Activated CD8-positive, alpha-beta memory T cell treated with anti-CD3 and anti-CD28 coated beads, Interleukin-2, amount 50 U/mL, for 4 hours (primary cell): ENCODE data around the gene SLIT2.

ENCODE experiments used
- DNase-seq: peaks from one replicate; pipeline ENCODE4 v3.0.0-alpha.2; 2020

SLIT2 gene

DNA sequence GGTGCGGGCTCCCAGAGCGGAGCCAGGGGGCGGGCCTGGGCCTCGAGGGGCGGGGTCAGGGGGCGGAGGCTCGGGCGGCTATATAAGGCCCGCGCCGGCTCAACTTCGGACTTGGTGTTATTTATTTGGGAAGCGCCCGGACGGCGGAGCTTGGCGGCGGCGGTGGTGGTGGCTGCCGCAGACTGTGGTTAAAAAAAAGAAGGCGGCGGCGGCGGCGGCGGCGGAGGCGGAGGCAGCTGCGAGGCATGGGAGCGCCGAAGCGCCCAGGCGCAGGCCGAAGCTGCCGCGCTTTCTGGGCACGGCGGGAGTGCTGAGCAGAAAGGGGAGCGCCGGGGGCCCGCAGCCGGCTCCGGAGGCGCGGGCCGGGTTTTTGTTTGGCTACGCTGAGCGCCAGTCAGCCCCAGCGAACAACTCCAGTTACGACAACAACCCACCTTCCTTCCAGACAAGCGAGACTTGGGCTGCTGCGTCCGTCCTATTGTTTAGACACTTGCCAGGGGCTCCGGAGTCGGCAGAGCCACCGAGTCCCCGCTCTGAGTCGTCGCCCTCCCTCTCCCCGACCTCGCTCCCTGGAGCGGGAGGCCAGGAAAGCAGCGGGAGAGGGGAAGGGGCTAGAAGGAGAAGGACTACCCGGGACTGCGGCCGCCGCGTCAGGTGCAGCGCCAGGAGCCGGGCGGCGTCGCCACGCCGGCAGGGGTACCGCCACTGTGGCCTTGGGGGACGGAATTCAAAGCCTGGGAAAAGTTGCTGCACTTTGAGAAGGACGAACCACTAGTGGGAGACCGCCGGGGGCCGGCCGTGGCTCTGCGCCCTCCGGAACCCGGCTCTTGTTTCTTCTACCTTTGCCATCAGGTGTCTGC lies at the start of gene SLIT2:
Gene SLIT2 (plus strand): TSS at position 110 of the 860 bp plus-strand sequence. CDS start 1,911 bp downstream, outside the sequence.
- DNase-seq, result peak; percentile 11

DNA sequence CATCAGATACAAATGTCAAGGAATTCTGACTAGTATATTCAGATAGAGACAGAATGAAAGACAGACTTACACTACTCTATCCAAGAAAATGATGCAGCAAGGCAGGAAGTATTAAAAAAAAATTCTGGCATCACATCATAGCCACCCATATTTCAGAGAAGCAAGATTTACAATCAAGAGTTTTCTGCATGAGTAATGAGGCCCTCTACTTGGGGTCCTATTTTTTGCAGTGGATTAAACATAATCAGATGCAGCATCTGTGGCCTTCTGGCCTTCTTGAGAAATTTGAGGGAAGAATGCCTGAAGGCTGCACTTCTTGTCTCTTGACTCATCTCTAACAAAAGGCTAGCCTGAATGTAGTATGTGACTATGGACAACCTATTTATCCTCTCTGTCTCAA lies 48.2 kb upstream of the SLIT2 start:
- DNase-seq, result no peak

GRCh38 chr4:20217521-20217920 lies 34.2 kb upstream of the SLIT2 start:
- DNase-seq, result no peak

DNA sequence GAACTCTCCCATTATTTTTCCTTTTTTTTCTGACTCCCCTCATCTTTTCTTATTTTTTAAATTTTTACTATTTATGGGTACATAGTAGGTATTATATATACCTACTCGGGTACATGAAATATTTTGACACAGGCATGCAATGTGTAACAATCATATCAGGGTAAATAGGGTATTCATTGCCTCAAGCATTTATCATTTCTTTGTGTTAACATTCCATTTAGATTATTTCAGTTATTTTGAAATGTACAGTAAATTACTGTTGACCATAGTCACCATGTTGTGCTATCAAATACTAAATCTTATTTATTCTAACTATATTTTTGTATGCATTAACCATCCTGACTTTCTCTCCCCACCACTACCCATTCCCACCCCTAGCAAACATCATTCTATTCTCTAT lies 33.8 kb upstream of the SLIT2 start:
- no peak for DNase-seq

DNA sequence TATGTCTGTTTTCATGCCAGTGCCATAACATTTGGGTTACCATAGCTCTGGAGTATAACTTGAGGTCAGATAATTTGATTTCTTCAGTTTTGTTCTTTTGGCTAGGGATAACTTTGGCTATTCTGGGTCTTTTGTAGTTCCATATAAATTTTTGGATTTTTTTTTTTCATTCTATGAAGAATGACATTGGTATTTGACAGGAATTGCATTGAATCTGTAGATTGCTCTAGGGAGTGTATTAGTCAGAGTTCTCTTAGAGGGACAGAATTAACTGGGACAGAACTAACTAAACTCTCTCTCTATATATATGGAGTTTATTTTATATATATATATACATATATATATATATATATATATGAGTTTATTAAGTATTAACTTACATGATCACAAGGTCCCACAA lies 32.2 kb upstream of the SLIT2 start:
- DNase-seq, result no peak

DNA sequence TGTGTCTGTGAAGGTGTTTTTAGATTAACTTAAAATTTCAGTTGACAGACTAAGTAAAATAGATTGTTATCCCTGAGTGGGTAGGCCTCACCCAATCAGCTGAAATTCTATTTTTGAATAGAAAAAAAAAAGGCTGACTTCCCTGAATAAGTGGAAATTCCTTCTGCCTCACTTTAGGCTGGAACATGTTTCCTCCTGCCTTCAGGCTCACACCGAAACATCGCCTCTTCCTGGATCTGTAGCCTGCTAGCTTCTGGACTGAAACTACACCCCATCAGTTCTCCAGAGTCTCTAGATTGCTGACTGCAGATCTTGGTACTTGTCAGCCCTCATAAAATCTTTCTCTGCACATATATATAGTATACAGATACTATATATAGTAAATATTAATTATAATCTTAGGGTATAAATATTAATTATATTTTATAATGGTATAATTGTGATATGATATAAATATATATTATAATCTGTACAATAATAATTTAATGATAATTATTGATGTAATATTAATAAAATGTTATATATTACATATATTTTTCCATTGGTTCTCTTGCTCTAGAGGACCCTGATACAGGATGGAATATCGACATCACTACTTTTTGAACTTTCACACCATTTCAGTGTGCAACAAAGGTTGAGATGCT lies 13.7 kb upstream of the SLIT2 start:
- DNase-seq, result no peak

- DNase-seq, result no peak
Measured at GRCh38 chr4:20248155-20248558, 3.5 kb upstream of the SLIT2 start.

GRCh38 chr4:20249333-20249732 lies 2.4 kb upstream of the SLIT2 start:
- DNase-seq, result no peak

DNA sequence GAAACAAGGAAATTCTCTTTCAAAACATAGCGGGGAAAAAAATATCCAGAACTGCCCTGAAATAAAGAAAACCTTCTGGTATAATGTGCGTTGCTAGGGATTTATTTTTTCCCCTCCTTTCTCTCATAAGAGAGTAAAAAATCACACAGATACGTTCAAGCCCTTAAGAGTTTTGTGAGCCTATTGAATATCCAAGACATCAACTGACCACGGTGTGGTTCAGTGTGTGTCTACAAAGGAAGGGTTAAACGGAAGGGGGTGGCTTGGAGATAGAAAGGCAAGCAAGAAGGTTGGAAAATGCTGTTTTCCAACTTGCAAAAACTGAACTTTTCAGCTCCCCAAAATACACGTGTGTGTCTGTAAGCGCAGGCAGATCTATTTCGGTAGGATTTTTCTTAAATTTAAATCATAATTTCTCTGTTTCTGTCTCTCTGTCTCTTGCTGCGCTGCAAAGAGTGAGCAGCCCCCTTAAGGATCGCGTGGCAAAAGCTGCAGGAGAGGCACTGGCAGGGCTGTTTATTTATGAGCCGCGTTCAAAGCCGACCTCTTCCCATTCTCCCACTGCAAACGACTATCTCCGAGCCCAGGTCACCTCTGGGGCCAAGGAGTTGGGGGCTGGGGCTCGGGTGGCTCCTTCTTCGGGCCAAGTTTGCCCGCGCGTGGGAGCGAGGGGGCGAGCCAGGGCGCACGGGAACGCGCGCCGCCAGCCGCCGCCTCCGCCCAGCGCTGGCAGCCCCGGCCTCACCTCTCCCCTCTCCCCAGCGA lies 492 bp upstream of the SLIT2 start:
- no peak for DNase-seq

DNA sequence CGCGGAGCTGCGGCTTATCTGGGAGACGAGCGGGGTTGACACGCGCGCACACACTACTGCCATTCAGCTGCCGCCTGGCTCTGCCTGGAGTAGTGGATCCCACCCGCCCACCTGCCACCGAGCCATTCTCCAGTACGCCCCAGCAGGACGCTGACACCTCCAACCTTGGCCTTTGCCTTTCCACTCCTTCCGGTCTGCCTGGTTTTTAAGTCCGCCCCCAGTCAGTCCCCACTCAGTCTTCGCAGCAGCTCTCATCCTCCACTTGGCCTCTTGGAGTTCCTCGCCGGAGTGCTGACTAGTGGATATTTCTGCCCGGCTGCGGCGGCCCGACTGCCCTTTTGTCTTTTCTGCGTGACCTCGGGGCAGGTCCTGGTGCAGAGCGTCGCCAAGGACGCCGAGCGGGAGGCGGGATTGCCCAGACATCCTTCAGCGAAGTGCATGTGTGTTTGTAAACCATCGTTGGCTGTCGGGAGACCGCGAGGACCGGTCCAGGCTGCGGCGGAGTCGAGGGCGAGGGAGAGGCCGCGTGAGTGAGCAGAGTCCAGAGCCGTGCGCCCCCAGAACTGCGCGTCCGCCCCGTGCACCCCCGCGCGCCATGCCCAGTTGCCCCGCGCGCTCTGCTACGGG lies 1.1 kb downstream of the SLIT2 start:
- no peak for DNase-seq

DNA sequence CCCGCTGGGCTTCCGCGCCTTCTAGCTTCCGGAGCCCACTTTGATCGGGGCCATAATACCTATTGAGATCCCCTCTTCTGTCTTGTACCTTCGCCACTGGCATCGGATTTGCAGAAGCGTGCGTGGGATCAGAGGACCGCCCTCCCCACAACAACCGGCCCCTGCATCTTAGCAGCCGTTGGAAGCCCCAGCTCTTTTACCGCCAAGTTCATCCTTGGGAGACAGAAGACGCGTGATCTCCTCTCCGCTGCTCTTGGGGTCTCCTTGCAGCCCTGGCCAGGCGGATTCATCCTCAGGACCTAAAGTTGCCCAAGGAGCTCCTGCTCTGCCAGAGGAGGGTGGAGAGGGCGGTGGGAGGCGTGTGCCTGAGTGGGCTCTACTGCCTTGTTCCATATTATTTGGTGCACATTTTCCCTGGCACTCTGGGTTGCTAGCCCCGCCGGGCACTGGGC lies 1.6 kb downstream of the SLIT2 start:
- no peak for DNase-seq

DNA sequence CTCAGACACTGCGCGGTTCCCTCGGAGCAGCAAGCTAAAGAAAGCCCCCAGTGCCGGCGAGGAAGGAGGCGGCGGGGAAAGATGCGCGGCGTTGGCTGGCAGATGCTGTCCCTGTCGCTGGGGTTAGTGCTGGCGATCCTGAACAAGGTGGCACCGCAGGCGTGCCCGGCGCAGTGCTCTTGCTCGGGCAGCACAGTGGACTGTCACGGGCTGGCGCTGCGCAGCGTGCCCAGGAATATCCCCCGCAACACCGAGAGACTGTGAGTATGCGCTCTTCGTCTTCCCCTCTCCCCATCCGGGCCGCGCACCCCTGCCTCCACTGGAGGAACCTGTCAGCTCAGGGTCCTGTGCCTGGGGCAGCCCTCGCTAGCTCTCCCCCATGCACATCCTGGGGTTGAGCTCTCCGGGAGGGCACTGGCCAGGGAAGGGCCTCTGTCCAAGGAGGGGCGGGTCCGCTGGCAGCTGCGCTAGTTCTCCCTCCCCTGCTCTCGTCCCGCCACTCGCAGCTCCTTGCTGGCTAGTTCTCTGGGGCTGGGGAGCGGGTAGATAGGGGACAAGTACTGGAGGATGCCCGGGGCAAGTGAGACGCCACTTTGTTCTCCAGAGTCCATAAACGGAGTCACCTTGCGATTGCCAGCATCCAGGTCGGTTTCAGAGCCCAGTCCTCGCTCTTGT lies 2.2 kb downstream of the SLIT2 start:
- DNase-seq, result peak; percentile 9

DNA sequence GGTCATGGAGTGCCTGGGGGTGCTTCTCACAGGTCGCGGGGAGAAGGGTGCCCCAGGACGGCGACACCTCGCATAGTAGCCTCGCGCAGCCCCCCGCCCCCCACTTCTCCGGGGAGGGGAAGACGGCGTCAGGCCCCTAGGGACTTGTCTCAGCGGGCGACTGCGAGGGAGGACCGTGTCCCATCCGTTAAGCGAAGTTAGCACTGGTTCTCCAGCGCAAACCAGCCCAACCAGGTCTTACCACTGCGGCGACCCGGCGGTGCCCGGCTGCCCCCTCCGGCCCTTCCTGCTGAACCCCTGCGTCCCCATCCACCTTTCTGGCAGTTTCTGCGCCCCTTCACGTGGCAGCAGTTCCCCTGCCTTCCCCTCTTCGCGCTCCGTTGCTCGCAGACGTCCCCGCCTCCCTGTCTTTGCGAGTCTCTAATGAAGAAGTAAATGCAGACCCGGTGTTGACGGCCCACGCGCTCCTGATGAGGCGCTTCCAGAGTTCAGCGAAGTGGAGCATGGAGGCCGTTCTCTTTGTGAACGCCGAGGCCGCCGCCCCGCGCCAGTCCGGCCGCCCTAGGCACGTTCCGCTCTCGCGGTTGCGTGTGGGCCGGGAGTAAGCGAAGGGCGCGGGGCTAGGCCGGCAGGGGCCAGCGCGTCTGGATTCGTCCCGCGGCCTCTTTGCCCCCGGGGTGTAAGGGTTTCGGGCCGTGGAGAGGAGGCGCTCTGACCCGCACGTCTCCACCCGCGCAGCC lies 3.0 kb downstream of the SLIT2 start:
- DNase-seq, result peak; percentile 8

DNA sequence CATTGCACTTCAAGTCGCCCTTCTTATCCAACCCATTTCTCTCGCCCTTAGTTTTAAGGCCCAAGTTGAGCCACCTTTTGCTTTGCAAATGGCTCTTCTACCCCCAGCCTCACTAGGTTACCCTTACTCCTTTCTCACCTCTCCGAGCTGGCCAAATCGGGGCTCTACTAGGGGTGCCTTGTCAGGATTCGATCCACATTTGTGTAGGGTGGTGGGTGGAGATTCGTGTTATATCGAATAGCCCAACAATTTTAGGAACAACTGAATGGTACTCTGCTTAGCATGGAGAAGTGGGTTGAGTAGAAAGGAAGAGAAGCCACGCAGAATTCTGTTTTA lies 3.5 kb downstream of the SLIT2 start:
- no peak for DNase-seq

- DNase-seq, result no peak
Measured at GRCh38 chr4:20255823-20256222, 4.1 kb downstream of the SLIT2 start.

DNA sequence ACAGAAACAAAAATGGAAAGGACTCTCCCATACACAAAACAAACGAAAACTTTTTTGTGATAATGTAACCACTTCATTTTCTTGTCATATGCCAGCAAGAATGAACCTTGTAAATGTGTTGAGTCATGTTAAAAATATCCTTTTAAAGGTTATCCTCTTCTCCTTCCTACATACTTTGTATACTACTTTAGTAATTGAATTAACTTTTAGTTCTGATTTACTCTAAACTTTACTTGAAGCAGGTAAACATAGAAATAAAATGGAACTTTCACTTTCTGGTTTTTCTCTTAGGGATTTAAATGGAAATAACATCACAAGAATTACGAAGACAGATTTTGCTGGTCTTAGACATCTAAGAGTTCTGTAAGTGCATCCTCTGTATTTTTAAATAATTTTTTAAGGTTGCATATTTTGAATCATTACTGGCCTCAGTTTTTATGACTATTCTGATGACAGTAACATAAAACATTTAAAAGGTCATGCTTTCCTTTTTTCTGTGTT lies 4.7 kb downstream of the SLIT2 start:
- DNase-seq, result no peak

DNA sequence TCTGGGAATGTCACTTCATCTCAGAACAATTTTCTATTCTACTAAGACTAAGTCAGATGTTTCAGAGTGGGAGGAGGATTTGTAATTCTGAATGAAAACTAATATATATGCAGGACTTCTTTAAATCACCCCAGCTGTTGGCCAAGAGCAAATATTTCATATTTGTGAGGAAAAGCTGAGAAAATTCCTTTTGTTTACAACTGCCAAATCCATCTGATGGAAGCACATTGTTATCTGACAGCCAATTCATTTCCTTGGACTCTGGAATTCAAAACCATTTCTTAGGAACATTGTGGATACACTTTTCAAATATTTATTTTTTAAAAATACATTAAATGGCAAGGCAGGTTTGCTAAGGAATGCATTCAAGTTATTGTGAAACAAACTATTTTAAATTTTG lies 8.0 kb downstream of the SLIT2 start:
- DNase-seq, result no peak

GRCh38 chr4:20260821-20261220 lies 9.1 kb downstream of the SLIT2 start:
- DNase-seq, result no peak

GRCh38 chr4:20262221-20262620 lies 10.5 kb downstream of the SLIT2 start:
- DNase-seq, result no peak

- no peak for DNase-seq
Measured at GRCh38 chr4:20264688-20265087, 13.0 kb downstream of the SLIT2 start.

- no peak for DNase-seq
Measured at GRCh38 chr4:20265726-20266125, 14.0 kb downstream of the SLIT2 start.
